Activated CD4-positive, alpha-beta T cell treated with anti-CD3 and anti-CD28 coated beads for 48 hours (primary cell): Measurements from ENCODE around the gene MRPL38.

Source experiments
- DNase-seq: peaks from one replicate; pipeline ENCODE4 v3.0.0-alpha.2; 2020

MRPL38 gene

DNA sequence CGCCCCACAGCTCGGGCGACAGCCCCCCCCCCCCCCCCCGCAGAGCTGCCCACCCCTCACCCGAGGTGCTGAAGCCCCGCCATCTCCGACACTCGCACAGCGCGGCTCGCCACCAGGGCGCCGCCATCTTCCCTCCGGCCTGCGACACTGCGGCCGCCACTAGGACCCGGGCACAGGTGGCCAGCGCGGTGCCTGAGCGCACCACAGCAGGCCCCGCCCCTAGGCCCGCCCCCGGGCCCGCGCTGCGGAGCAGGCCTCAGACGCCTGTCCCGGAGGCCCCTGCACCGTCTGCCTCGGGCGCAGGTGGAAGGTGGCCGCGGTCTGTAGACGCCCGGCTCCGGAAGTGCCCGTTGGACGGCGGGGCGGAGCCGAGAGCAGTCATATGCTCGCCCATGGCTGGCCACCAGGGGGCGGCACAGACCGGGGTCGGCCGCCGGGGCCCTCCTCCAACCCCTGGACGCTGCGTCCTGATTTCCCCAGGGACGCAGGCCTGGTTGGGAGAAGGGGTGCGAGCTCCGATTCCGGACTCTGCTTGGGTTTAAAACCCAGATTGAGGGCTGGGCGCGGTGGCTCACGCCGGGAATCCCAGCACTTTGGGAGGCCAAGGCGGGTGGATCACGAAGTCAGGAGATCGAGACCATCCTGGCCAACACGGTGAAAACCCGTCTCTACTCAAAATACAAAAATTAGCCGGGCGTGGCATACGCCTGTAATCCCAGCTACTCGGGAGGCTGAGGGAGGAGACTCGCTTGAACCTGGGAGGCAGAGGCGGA, at the start of gene MRPL38:
TSS of gene MRPL38 (minus strand) at position 136 of the 773 bp plus-strand sequence. CDS start at position 127, 9 bp downstream.
- DNase-seq = peak; percentile 96

DNA sequence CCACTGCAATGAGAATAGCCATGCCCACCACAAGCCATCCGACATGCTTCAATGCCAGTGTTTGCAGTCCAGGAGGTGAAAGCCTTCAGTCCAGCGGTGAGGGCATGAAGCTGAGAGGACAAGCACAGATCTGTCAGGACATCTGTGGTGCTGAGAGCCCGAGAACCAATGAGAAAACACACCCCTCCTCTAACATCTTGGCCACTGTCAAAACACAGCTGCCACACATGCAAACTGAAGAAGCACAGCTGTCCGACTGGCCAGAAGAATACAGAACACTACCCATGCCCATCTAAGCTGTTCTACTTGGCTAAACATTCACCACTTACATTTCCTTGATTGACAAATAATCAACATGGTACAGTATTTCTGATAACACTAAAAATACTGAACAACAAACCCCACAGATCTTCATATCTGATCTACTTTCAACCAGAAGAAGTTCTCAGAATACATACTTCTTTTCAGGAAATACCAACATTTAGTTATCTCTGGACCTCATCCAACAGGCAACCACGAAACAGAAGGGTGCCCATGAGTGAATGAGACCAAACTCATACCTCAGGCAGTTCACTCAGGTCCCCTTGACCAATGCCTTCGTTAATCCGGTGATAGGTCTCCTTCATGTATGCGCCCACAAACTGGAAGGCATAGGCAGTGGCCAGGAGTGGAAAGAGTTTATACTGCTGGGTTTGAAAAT, 46.3 kb upstream of the MRPL38 start:
- DNase-seq = no peak

DNA sequence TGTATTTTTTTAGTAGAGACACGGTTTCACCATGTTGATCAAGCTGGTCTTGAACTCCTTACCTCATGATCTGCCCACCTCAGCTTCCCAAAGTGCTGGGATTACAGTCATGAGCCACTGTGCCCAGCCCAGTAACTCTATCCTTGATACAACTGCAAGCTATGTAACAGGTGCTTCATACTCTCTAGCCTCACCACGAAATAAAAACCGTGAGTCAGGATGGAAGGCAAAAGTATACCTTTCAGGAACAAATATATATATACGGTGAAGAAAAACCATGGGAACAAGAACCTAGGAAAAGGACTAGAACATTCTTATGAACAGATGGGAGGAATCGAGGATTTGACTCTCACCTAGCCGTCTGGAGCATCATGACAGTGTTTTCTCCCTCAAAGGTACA, 45.7 kb upstream of the MRPL38 start:
- no peak for DNase-seq

DNA sequence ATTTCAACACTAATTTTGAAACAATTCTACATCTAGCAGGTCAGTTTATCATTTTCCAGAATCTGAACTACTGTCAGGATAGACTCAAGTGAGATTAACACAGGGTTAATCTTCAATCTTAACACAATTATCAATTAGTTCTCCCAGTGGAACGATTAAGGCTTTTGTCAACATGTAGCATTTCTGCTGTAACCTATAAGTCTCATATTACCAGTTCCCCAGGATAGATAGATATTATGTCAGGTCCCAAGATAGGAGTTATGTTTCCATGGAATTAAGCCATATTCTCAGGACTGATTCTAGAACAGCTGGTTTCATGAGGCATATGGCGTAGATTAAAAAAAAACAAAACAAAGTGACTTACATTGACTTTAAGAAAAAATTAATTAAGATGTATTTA, 40.5 kb upstream of the MRPL38 start:
- DNase-seq = no peak

DNA sequence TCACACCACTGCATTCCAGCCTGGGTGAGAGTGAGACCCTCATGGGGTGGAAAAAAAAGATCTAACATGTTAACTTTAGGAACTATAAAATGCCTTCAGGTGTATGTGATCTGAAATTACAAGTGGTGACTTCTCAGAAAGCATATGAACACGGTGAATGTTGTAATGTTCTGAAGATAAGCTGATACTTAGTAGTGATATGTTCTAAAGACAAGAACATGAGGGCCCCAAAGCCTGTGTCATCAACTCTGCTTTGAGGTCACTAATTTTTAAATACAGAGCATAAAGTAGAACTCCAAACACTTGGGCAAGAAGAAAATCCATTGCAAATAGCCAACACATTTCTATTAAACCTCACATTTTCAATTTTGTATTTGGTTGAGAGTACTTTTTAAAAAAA, 38.8 kb upstream of the MRPL38 start:
- DNase-seq = no peak

DNA sequence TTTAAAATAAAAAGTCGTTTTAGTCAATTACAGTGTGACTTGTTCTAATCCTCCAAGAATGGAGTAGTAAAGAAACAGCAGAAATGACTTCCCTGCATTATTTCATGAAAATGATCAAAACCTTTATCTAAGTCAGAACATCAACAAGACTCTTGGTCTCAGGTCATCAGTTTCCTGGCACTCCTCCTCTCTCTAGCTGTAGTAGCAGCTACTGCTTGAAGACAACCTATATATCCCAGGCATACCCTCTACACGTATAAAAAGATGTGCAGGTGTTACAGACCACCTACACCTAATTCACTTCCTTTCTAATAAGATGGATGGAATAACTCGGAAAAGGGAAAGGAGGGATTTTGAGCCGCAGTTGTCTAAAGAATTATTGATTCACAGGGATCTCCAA, 37.8 kb upstream of the MRPL38 start:
- no peak for DNase-seq

DNA sequence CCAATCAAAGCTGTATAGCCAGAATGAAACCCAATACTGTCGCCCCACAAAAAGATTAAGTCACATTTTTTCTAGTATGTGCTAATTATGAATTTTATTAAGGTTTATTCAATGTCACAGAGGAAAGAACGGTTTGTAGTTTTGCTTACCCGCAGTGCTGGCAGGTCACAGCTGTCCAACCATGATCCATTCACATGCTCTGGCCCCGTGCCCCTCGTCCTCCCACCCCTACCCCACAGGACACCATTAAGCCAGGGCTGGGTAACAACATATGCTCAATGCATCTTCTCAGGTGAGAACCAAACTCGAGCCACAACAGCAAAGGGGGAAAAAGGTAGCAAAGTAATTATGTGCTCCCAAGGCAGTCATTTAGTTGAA, 36.7 kb upstream of the MRPL38 start:
- no peak for DNase-seq

DNA sequence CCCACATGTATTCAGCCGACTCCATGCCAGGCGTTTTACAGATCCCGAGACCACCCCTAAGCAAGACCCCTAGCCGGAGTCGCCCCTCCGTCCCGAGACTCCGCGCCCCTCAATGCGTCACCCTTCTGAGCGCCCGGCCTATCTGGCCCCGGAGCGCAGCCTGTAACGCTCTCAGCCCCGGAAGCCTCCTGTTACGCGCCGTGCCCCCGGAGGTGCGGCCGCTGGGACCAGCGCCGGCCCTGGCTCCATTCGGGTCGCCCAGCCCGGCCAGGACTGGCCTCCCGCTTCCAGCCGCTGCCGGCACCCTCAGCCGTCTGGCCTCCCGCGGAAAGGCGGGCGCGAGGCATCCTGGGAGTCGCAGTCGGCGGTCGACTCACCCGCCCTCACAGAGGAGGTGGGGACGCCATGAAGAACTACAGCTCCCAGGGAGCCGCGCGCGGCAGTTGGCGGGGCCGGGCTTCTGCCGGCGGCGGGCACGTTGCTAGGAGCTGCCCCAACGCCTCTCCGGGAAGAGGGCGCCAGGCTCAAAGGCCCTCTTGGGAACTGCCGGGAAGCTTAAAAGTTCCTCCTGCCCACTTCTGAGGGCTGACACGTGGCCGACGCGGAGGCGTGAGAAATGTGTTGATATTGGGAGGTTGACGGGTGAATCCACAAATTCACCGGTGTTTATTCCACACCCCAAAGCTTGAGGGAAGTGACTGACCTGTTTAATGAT, 36.2 kb upstream of the MRPL38 start, which contains the start of gene FBF1:
TSS of gene FBF1 (minus strand) at position 316 of the 715 bp plus-strand sequence. CDS start 2,893 bp downstream, outside the sequence.
- peak; percentile 93 for DNase-seq

DNA sequence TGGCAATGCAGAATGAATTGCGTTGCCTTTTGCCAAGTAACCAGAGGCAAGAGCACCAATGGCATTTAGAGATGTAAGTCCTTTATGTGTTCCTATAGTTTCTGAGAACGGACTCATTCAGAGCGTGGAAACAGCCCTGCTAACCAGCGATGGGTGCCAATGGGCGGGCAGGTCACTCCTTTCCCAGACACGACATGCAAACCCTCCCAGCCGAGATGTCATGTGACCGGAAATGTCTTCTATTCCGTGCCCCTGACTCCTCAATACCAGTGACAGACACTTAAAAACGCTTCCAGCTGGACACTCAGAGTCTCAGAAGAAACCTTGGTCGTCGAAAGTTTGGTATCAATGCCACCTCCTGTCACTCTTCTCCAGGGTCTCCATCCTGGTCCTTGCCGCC, 33.0 kb upstream of the MRPL38 start:
- DNase-seq = no peak

DNA sequence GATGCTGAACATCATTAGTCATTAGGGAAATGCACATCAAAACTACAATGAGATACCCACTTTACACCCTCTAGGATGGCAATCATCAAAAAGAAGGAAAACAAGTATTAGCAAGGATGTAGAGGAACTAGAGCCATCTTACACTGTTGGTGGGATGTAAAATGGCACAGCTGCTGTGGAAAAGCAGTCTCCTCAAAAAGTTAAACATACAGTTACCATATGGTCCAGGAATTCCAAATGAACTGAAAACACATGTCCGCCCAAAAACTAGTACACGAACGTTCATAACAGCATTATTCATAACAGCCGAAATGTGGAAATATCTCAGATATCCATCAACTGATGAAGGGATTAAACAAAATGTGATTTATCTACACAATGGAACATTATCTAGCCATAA, 29.1 kb upstream of the MRPL38 start:
- DNase-seq = no peak

DNA sequence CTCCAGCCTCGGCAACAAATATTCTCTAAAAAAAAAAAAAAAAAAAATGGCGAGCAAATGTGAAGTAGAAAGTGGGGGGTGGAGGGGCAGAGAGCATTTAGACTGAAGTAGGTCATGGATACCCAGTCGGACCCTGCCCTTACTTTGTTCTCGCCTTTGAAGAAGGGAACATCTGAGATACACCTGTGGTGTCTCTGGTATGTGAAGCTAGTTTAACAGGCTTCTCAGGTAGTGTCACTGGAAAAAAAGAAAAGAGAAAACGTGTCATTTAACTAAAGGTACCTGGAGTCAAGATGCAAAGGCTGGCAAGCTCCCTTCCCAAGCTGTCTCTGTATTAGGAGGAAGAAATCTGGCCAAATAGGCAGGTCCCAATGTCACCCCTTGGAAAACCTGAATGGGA, 28.2 kb upstream of the MRPL38 start:
- DNase-seq = no peak

DNA sequence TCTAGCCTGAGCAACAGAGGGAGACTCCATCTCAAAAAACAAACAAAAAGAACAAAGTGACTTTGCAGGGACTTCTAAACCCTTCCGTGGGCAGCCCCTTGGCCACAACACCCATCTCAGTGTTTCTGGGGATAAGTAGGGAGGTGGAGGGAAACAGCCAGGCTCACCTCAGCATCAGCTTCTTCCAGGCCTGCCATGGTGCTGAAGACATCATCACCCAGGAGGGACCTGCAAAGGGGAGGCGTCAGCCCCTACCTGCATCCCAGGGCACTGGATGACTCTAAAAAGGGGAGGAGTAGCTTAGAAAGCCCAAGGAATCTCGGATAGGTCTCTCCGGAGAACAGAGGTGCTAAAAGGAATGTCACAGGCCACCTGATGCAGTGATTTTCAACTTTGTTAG, 26.4 kb upstream of the MRPL38 start:
- DNase-seq = no peak

DNA sequence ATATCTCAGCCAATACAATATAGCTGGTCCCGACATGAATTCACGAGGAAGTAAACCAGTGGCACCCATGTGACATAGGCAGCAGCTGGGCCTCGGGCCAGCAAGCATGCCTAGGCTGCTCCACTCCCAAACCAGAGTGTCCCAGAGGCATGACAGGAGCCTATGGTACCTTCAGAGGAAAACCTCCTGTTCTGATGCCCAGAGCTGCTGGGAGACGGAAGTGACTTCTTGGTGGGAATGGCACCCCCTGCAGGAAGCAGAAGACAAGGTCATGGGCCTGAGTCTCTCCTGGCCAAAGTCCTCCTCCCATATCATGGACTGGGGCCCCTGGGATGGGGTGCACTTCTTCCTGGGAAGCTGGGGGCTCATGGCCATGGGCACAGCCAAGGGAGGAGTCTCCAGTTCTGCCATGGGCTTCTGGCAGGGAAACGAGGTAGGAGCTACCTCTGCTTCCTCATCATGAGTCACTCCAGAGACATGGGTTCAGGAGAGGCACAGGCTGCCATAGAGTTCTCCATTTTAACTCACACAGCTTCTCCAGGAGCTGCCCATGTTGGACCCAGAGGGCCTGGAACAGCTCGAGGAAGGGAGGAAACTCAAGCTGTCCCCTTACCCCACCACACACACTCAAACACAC, 22.7 kb upstream of the MRPL38 start:
- DNase-seq = peak; percentile 28

DNA sequence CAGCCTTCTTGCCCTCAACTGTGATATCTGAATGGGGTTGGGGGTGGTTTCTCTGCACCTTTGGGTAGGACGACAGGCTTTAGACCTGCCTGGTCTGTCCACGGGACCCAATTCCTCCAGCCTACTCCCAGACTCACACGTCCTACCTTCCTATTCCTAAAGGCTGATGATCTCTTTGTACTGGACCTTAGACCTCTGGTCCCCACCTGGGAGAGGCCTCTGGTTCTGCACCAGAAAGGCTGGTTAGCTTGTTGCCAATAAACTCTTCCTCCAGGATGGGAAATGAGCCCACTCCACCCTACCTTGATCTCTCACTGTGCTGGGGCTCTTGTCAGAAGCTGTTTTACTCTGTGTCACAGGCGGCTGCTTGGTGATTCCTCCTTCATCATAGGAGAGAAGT, 21.8 kb upstream of the MRPL38 start:
- DNase-seq = no peak

DNA sequence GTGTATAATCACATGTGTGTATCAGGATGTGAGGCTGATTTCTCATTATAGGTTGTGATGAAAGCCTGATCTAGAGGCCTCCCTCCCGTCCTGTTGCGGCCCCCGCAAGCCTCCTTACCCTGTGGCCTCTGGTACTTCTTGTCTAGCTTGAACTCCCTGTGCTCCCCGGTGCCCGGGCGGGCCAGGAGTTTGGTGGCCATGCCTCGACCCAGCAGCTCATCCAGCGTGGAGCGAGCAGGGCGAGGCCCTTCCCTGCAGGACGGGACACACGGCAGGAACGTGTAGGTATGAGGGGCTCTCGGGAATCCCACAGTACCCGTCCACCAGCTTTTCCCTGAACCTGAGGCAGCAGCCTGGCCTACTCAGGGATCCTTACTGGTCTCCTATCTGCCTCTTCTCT, 21.2 kb upstream of the MRPL38 start:
- DNase-seq = no peak

DNA sequence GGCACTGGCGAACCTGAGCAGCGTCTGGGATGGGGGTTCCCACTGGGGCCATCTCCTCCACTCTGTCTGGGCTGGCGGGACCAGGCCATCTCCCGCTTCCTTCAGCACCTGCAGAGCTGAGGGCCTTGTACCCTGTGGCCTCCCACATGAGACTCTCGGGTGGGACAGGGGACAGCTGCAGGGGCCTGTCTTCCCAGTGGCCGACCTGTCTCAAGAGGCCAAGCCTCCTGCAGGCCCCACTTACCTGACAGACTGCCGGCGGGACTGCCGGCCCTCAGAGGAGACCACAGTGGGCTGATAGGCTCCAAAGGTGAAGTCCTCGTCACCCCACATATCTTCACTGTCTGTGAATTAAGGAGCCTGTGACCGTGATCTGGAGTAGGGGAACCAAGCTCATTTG, 20.4 kb upstream of the MRPL38 start:
- no peak for DNase-seq

DNA sequence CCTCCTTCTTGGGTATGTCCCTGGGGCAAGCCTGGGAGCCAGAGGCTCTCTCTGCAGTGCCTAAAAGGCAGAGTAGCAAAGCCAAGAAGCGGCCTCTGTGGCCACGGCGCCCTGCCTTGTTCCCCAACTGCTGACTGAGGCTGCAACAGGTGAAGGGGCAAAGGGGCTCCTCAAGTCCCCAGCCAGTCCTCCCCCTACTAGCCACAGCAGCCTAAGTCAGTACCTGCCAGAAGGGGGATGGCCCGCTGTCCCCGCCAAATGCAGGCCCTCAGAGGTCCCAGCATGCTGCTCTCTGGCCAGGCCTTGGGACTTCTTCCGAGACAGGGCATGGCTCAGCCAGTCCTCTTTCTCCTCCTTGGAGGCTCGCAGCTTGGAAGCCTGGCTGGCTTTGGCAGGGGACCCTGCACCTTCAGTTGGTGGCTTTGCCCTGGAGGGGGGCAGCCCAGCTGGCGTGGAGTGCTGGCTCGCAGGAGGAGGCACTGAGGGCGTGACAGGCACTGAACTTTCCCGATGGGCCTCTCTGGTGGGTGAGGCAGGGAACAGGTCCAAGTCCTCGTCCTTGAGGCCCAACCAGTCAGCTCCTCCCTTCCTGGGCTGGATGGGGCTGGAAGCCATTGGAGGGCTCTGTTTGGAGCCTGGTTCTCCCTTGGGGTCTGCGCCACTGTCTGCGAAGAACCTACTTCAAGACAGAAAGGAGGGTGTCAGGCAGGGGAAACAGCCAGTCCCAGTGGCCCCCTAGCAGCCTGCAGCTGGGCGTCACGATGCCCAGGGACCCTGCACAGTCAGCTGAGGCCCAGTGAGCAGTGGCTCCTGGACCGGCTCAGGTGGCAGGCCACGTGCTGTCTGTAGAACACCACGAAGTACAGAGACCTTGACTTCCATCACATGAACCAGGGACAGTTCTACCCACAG, 18.5 kb upstream of the MRPL38 start:
- no peak for DNase-seq

DNA sequence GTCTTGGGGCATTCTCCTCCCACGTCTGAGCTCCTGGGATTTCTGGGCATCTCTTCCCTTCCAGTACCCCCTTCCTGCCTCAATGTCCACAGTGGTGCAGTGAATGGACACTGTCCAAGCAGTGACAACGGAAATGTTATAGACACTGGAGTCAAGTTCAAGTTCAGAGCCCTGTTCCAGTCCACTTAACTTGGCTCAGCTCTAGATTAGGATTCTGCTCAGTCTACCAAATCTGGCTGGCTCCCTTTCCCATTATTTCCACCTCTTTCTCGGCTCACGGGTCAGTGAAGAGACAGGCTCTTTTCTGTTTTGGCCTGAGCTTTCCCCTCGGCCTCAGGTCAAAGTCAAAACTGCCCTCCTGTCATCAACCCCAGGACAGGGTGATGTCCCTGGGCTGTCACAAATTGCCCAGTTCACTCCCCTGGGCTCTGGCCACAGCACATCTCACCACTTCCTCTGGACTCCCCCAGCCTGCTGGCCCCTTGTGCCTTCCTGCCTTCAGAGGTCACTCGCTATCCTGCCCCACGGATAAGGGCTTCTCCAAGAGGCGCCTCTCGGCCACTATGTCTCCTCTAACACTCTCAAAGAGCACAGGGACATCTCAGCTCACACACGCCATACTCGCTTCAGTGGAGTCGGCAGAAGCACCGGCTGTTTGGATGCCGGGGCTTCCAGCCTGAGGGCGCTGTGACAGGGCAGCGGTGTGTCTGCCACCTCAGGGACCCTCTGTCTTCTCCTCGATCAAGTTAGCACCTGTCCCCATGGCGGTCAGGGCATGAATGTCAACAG, 17.7 kb upstream of the MRPL38 start:
- DNase-seq = no peak

DNA sequence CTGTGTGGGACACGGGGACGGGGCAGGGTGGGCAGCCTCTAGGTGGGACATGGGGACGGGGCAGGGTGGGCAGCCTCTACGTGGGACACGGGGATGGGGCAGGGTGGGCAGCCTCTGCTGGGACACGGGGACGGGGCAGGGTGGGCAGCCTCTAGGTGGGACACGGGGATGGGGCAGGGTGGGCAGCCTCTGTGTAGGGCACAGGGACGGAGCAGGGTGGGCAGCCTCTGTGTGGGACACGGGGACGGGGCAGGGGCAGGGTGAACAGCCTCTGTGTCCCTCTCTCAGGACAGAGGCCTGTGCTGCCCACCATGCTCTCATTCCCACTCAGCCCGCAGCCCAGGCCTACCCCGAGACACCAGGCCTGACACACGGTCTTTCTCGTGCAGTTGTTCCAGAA, 16.9 kb upstream of the MRPL38 start:
- DNase-seq = no peak

DNA sequence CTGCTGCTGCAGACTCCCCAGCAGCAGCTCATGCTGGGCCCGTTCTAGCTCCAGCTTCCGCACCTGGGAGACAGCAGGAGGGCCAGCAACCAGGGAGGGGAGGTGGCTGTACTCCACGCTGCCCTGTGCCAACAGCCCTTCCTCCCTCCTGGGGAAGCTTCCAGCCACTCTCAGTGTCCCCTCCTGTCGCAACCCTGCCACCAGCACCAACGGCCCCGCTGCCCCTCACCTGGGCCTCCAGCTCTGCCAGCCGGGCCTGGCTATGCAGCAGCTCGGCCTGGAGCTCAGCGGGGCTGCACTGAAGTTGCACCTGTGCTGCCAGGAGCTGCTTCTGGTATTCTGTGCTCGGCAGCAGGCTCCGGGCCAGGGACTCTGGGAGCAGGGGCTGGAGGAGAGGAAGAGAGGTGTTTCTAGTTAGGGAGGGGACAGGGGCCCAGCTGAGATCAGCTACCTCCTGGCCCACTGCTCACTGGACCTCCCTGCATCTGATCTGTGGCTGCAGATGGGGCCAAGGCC, 15.4 kb upstream of the MRPL38 start:
- no peak for DNase-seq

DNA sequence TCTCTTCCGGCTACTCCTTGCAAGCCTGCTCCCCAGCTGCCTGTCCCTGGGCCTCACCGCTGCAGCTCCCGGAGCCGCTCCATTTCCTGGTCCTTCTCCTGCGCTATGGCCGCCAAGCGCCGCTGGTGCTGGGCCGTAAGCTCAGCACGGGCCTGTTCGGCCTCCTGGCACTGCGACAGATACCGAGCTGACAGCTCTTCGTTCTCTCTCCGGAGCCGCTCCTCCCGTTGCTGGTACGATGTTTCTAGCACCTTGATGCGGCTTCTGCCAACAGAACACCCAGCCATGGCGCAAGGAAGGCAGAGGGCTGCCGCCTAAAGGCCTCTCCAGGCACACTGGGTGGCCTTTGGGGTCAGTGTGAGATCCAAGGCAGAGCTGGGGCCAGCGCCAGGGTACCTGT, 14.9 kb upstream of the MRPL38 start:
- no peak for DNase-seq
